Gastroesophageal sphincter (tissue), 3 donors: ENCODE results near the gene DMD.

Experiments used
- EP300 ChIP-seq: sonication (generic); formaldehyde crosslinking; IDR thresholded peaks from one replicate; pipeline ENCODE4 v1.6.1; 2017; ENCODE audit warnings: antibody characterized with exemption, mild to moderate bottlenecking
- POLR2A ChIP-seq, 2 donors: fragments of 450-650 bp; IDR thresholded peaks; one replicate each; pipeline ENCODE4 v1.6.1; 2017; ENCODE audit warnings: antibody characterized with exemption in 2 of 2, mild to moderate bottlenecking in 2 of 2, moderate library complexity in 1 of 2
- POLR2AphosphoS5 ChIP-seq: sonication (generic); formaldehyde crosslinking; IDR thresholded peaks from one replicate; pipeline ENCODE4 v1.6.1; 2017; ENCODE audit warnings: antibody characterized with exemption
- TF ChIP-seq, protein P1 (sequence below), 4 experiments: fragments of 200-600 bp in 2 of 4; fragments of 450-650 bp in 2 of 4; sonication (generic) in 1 of 4; IDR thresholded peaks; one replicate each; pipeline ENCODE4 v1.5.1; 2017 to 2019; ENCODE audit warnings: antibody characterized with exemption in 4 of 4, mild to moderate bottlenecking in 2 of 4, moderate library complexity in 2 of 4

GRCh38 chrX:31355206-31355955 is 1856.0 kb downstream of the DMD start:
- TF ChIP-seq, protein P1, sequence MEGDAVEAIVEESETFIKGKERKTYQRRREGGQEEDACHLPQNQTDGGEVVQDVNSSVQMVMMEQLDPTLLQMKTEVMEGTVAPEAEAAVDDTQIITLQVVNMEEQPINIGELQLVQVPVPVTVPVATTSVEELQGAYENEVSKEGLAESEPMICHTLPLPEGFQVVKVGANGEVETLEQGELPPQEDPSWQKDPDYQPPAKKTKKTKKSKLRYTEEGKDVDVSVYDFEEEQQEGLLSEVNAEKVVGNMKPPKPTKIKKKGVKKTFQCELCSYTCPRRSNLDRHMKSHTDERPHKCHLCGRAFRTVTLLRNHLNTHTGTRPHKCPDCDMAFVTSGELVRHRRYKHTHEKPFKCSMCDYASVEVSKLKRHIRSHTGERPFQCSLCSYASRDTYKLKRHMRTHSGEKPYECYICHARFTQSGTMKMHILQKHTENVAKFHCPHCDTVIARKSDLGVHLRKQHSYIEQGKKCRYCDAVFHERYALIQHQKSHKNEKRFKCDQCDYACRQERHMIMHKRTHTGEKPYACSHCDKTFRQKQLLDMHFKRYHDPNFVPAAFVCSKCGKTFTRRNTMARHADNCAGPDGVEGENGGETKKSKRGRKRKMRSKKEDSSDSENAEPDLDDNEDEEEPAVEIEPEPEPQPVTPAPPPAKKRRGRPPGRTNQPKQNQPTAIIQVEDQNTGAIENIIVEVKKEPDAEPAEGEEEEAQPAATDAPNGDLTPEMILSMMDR (IDR thresholded peaks at IDR 0.05), result no peak
- TF ChIP-seq POLR2A (IDR thresholded peaks at IDR 0.05), result no peak
- TF ChIP-seq POLR2AphosphoS5, result no peak
- no peak for TF ChIP-seq EP300
